Activated B cell treated with CpG ODN at 0.5 μM for 24 hours (primary cell): ENCODE measurements around the gene OSCAR. TPM values are rescaled to one million over a fixed set of nuclear protein-coding genes. Genes with fewer than 3 reads are reported as not detected.
A peak's percentile ranks its signal among the peaks of the same experiment; 100 is the strongest.

ENCODE experiments used
- ATAC-seq: fragments of 200-7000 bp; cut with Tn5 transposase; one replicate; pipeline ENCODE4 v1.10.0; 2021; ENCODE audit warnings: low read depth, mild to moderate bottlenecking, moderate library complexity
- CTCF ChIA-PET: fragments of 350-600 bp; sonication (Branson Sonifier 250); formaldehyde crosslinking; loops from one replicate; lab custom pipeline; 2021; ENCODE audit warnings: antibody characterized with exemption; lab: Charles Lee
- POLR2A ChIA-PET: fragments of 350-600 bp; sonication (Branson Sonifier 250); formaldehyde crosslinking; loops from one replicate; lab custom pipeline; 2021; ENCODE audit warnings: antibody characterized with exemption; lab: Charles Lee
- DNase-seq: peaks from one replicate; pipeline ENCODE4 v3.0.0; 2022
- H3K27ac Mint-ChIP-seq: one replicate; pipeline ENCODE4 v1.8.0; 2020; ENCODE audit warnings: mixed read lengths
- H3K27me3 Mint-ChIP-seq: one replicate; pipeline ENCODE4 v1.8.0; 2021; ENCODE audit warnings: mixed read lengths
- H3K36me3 Mint-ChIP-seq: one replicate; pipeline ENCODE4 v1.8.0; 2021; ENCODE audit warnings: low read depth, mixed read lengths
- H3K4me1 Mint-ChIP-seq: one replicate; pipeline ENCODE4 v1.8.0; 2021; ENCODE audit warnings: mixed read lengths
- H3K4me3 Mint-ChIP-seq: one replicate; pipeline ENCODE4 v1.8.0; 2020; ENCODE audit warnings: mild to moderate bottlenecking, mixed read lengths
- H3K9me3 Mint-ChIP-seq: one replicate; pipeline ENCODE4 v1.8.0; 2020; ENCODE audit warnings: mixed read lengths
- intact Hi-C: fragments of 100-400 bp; cut with micrococcal nuclease; formaldehyde crosslinking; loops from one replicate; pipeline ENCODE4 v1.15.1; 2024
- total RNA-seq: library from RNA; stranded (reverse); gene quantifications from 2 replicates; pipeline ENCODE4 v1.2.3, GENCODE V29; 2022
- TF ChIP-seq, protein P1 (sequence below): fragments of 200-600 bp; IDR thresholded peaks from one replicate; pipeline ENCODE4 v1.8.0; 2022; ENCODE audit warnings: antibody characterized with exemption, mild to moderate bottlenecking

Gene OSCAR
- total RNA-seq, 1 donor from 2014 or later: 0.16 TPM

GRCh38 chr19:54095136-54095858, 5.3 kb downstream of the OSCAR start:
- H3K4me1 Mint-ChIP-seq: peaks cover 9% of the 10 kb centered on the region
- no peak overlapping the region for H3K27ac Mint-ChIP-seq
- peaks cover 3% of the 10 kb centered on the region for H3K9me3 Mint-ChIP-seq
- intact Hi-C loops: no loop called here
- no peak for DNase-seq
- H3K27me3 Mint-ChIP-seq: peaks cover 12% of the 10 kb centered on the region
- CTCF ChIA-PET: interaction anchor here (0.9 kb wide), 1 partner anchor 302 kb away, joined by 3 read pairs; no protein-coding TSS in a partner anchor
- H3K36me3 Mint-ChIP-seq: no peaks in the 10 kb centered on the region
- POLR2A ChIA-PET: interaction anchor here (0.6 to 1.4 kb wide), 5 partner anchors 20 to 163 kb away, joined by 3 to 6 read pairs (median 3); partner anchors contain the start of genes PRPF31 and TFPT
- no peak overlapping the region for H3K4me3 Mint-ChIP-seq
- no peak for ATAC-seq
- TF ChIP-seq, protein P1, sequence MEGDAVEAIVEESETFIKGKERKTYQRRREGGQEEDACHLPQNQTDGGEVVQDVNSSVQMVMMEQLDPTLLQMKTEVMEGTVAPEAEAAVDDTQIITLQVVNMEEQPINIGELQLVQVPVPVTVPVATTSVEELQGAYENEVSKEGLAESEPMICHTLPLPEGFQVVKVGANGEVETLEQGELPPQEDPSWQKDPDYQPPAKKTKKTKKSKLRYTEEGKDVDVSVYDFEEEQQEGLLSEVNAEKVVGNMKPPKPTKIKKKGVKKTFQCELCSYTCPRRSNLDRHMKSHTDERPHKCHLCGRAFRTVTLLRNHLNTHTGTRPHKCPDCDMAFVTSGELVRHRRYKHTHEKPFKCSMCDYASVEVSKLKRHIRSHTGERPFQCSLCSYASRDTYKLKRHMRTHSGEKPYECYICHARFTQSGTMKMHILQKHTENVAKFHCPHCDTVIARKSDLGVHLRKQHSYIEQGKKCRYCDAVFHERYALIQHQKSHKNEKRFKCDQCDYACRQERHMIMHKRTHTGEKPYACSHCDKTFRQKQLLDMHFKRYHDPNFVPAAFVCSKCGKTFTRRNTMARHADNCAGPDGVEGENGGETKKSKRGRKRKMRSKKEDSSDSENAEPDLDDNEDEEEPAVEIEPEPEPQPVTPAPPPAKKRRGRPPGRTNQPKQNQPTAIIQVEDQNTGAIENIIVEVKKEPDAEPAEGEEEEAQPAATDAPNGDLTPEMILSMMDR: no peak

GRCh38 chr19:54094426-54095000, 6.1 kb downstream of the OSCAR start:
- no peak overlapping the region for H3K27ac Mint-ChIP-seq
- no peaks in the 10 kb centered on the region for H3K36me3 Mint-ChIP-seq
- TF ChIP-seq, protein P1: no peak
- DNase-seq (no peak), ATAC-seq (no peak)
- ChIA-PET CTCF (no interaction called here), POLR2A (interaction anchor here (0.6 to 1.4 kb wide), 2 partner anchors 112 to 163 kb away, joined by 3 to 6 read pairs; no protein-coding TSS in a partner anchor)
- intact Hi-C loops: no loop called here
- peak overlapping the region; percentile 15 for H3K4me3 Mint-ChIP-seq
- peaks cover 9% of the 10 kb centered on the region for H3K4me1 Mint-ChIP-seq
- peaks cover 3% of the 10 kb centered on the region for H3K9me3 Mint-ChIP-seq
- peaks cover 12% of the 10 kb centered on the region for H3K27me3 Mint-ChIP-seq

DNA sequence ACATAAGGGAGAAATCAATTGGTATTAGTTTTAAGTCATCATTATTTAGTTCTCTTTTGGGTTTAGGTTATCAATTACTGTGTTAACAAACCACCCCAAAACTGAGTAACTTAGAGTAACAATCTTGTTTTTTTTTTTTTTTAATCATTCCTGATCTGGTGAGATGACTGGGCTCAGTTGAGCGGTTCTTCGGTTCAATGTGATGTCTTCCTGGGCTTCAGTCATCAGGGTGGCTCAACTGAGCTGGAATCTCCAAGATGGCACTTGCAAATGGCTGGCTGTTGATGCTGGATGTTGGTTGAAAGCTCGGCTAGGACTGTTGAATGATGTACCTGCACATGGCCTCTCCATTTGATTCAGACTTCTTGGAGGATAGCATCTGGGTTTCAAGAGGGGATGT, 16.2 kb downstream of the OSCAR start:
- no peak for ATAC-seq

GRCh38 chr19:54081032-54081431, 19.6 kb downstream of the OSCAR start, which contains the start of gene TARM1:
Gene TARM1 (minus strand): TSS chr19:54081365. CDS start chr19:54081340, 25 bp downstream.
- ChIA-PET POLR2A (no interaction called here), CTCF (no interaction called here)
- no peaks in the 10 kb centered on the region for H3K36me3 Mint-ChIP-seq
- H3K4me3 Mint-ChIP-seq: no peak within 1 kb of the TSS
- ATAC-seq (no peak), DNase-seq (no peak)
- H3K4me1 Mint-ChIP-seq: no peaks in the 10 kb centered on the region
- H3K9me3 Mint-ChIP-seq: peaks cover 11% of the 10 kb centered on the region
- no peaks in the 10 kb centered on the region for H3K27me3 Mint-ChIP-seq
- TF ChIP-seq, protein P1: no peak
- H3K27ac Mint-ChIP-seq: no peak within 1 kb of the TSS
- intact Hi-C loops: no loop called here

More for the DNA sequence above, 16.2 kb downstream of the OSCAR start:
- no peaks in the 10 kb centered on the region for H3K36me3 Mint-ChIP-seq
- POLR2A ChIA-PET: interaction anchor here (0.6 kb wide), 1 partner anchor 63 kb away, joined by 5 read pairs; no protein-coding TSS in a partner anchor
- CTCF ChIA-PET: no interaction called here
- H3K9me3 Mint-ChIP-seq: peaks cover 11% of the 10 kb centered on the region
- peaks cover 1% of the 10 kb centered on the region for H3K27me3 Mint-ChIP-seq
- TF ChIP-seq, protein P1: no peak
- H3K4me3 Mint-ChIP-seq: no peak overlapping the region
- no peak for DNase-seq
- H3K27ac Mint-ChIP-seq: no peak overlapping the region
- H3K4me1 Mint-ChIP-seq: no peaks in the 10 kb centered on the region
- intact Hi-C loops: no loop called here

- Mint-ChIP-seq H3K27me3 (no peaks in the 10 kb centered on the region), H3K27ac (no peak overlapping the region), H3K9me3 (peaks cover 6% of the 10 kb centered on the region), H3K4me1 (no peaks in the 10 kb centered on the region), H3K4me3 (no peak overlapping the region), H3K36me3 (no peaks in the 10 kb centered on the region)
- TF ChIP-seq, protein P1: no peak
- ATAC-seq (no peak), DNase-seq (no peak)
- CTCF ChIA-PET: no interaction called here
- POLR2A ChIA-PET: no interaction called here
- intact Hi-C loops: no loop called here
These were observed 23.3 kb downstream of the OSCAR start for GRCh38 chr19:54077334-54077733.
